GM23338 (cell line): ENCODE measurements around the gene KLLN.

Experiments
- CREB1 ChIP-seq: fragments of 250-450 bp; sonication (Bioruptor Pico); IDR thresholded peaks from 2 replicates; pipeline ENCODE4 v1.5.0; 2020; ENCODE audit warnings: low read depth, mild to moderate bottlenecking, moderate library complexity
- CTCF ChIP-seq, 2 experiments: fragments of 200-600 bp in 1 of 2; sonication (generic) in 1 of 2; conservative IDR thresholded peaks; 2 replicates each; pipeline versions ENCODE4 v1.5.1 to v1.6.1; 2016 to 2017; ENCODE audit warnings: antibody characterized with exemption in 2 of 2, low read depth in 2 of 2, mild to moderate bottlenecking in 2 of 2, moderate library complexity in 1 of 2
- NANOG ChIP-seq: IDR thresholded peaks from 2 replicates; pipeline ENCODE4 v1.6.1; 2016; ENCODE audit warnings: antibody characterized with exemption, borderline replicate concordance
- POLR2AphosphoS5 ChIP-seq: IDR thresholded peaks from 2 replicates; pipeline ENCODE4 v1.6.1; 2016; ENCODE audit warnings: antibody characterized with exemption, low read depth
- TF ChIP-seq, protein P1 (sequence below): IDR thresholded peaks from one replicate; pipeline ENCODE4 v1.6.1; 2018; ENCODE audit warnings: antibody characterized with exemption; ENCODE audit not compliant: unreplicated experiment

- TF ChIP-seq CTCF (conservative IDR thresholded peaks at IDR 0.05; ENCODE audit: low read depth in 2 of 2) (no peak), POLR2AphosphoS5 (no peak), CREB1 (CRISPR knock-in tag) (no peak), NANOG (no peak)
- TF ChIP-seq, protein P1, sequence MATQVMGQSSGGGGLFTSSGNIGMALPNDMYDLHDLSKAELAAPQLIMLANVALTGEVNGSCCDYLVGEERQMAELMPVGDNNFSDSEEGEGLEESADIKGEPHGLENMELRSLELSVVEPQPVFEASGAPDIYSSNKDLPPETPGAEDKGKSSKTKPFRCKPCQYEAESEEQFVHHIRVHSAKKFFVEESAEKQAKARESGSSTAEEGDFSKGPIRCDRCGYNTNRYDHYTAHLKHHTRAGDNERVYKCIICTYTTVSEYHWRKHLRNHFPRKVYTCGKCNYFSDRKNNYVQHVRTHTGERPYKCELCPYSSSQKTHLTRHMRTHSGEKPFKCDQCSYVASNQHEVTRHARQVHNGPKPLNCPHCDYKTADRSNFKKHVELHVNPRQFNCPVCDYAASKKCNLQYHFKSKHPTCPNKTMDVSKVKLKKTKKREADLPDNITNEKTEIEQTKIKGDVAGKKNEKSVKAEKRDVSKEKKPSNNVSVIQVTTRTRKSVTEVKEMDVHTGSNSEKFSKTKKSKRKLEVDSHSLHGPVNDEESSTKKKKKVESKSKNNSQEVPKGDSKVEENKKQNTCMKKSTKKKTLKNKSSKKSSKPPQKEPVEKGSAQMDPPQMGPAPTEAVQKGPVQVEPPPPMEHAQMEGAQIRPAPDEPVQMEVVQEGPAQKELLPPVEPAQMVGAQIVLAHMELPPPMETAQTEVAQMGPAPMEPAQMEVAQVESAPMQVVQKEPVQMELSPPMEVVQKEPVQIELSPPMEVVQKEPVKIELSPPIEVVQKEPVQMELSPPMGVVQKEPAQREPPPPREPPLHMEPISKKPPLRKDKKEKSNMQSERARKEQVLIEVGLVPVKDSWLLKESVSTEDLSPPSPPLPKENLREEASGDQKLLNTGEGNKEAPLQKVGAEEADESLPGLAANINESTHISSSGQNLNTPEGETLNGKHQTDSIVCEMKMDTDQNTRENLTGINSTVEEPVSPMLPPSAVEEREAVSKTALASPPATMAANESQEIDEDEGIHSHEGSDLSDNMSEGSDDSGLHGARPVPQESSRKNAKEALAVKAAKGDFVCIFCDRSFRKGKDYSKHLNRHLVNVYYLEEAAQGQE: no peak
Observed at GRCh38 chr10:87867453-87867852, 4.1 kb upstream of the KLLN start.
